ENCODE results near the gene PNCK. TPM values are rescaled to one million over a fixed set of nuclear protein-coding genes. Genes with fewer than 3 reads are reported as not detected.

The PNCK gene
- total and polyA plus RNA-seq, 10 of the 15 experiments (the other 5 are each of a cell fraction or from before 2014, with no cell fraction given) = 0.21 to 0.67 (median 0.54) TPM; not detected in 7

- Histone ChIP-seq H3K79me2 (ENCODE audit: control insufficient read depth, insufficient read depth, low read length) (no peaks in the 10 kb centered on the region), H4K20me1 (ENCODE audit: control insufficient read depth, insufficient read depth) (no peaks in the 10 kb centered on the region), H2AFZ (ENCODE audit: control insufficient read depth, low read depth, low read length) (no peak overlapping the region), H3K4me3 (no peak overlapping the region), H3K9me3 (replicated peaks; ENCODE audit: control insufficient read depth, insufficient read depth, low read length) (no peaks in the 10 kb centered on the region), H3K36me3 (ENCODE audit: control insufficient read depth in 2 of 2, insufficient read depth in 2 of 2, low read length in 1 of 2) (no peaks in the 10 kb centered on the region), H3K4me1 (ENCODE audit: control insufficient read depth, insufficient read depth, low read length) (no peaks in the 10 kb centered on the region), H3K4me2 (ENCODE audit: control insufficient read depth, insufficient read depth) (no peak overlapping the region), H3K27ac (ENCODE audit: control insufficient read depth, insufficient read depth) (no peak overlapping the region), H3K27me3 (replicated peaks in 1 of 2; ENCODE audit: control insufficient read depth in 2 of 2, insufficient read depth in 2 of 2, low read length in 1 of 2) (no peaks in the 10 kb centered on the region), H3K9ac (ENCODE audit: control insufficient read depth, insufficient read depth, low read length) (no peak overlapping the region)
- DNase-seq (ENCODE audit: low read depth, low spot score) (no peak), FAIRE-seq (no peak), ATAC-seq (no peak)
- SMC1A ChIA-PET (ENCODE audit: uncharacterized antibody, unreplicated experiment) = no interaction called here
- BruUV-seq (replicated peaks) = no TSS peak
- in situ Hi-C loops (cut with MboI) = no loop called here
- TF ChIP-seq USF1 (IDR thresholded peaks at IDR 0.05; ENCODE audit: borderline replicate concordance, extremely low read length, insufficient read depth, low read depth, low read length) = no peak
- no peak for TF ChIP-seq RUNX3 (IDR thresholded peaks at IDR 0.05; ENCODE audit: low read length)
- TF ChIP-seq FOXK2 (IDR thresholded peaks at IDR 0.05) = no peak
- no peak for TF ChIP-seq TCF7 (IDR thresholded peaks at IDR 0.05; ENCODE audit: borderline replicate concordance)
- no peak for TF ChIP-seq TCF3 (IDR thresholded peaks at IDR 0.05; ENCODE audit: borderline replicate concordance, insufficient read depth, low read depth, low read length)
- no peak for TF ChIP-seq SUPT20H (IDR thresholded peaks at IDR 0.05; ENCODE audit: borderline replicate concordance, control insufficient read depth, low read depth, low read length)
- no peak for TF ChIP-seq DPF2 (IDR thresholded peaks at IDR 0.05)
- TF ChIP-seq EED (IDR thresholded peaks at IDR 0.05; ENCODE audit: low read depth) = no peak
- TF ChIP-seq PAX5 (IDR thresholded peaks at IDR 0.05; ENCODE audit: borderline replicate concordance, low read depth, low read length) = no peak
- 61% methylated on average over 19 of the region's 31 CpGs for WGBS (ENCODE audit: insufficient coverage, insufficient replicate concordance, low lambda C conversion rate, missing lambda C conversion rate)
- intact Hi-C loops (cut with micrococcal nuclease; ENCODE audit: unreplicated experiment) = no loop called here
- CTCF ChIA-PET = no interaction called here
- POLR2A ChIA-PET = no interaction called here
- RAD21 ChIA-PET (ENCODE audit: unreplicated experiment) = no interaction called here
Measured at GRCh38 chrX:153693216-153694086, 19.8 kb upstream of the PNCK start.
